Lower leg skin (tissue), 4 donors: Measurements from ENCODE around the gene SLC25A20. TPM values are rescaled to one million over a fixed set of nuclear protein-coding genes. Genes with fewer than 3 reads are reported as not detected.

ENCODE experiments used
- DNase-seq, 2 donors: peaks; one replicate each; pipeline ENCODE4 v3.0.0-alpha.2; 2019; ENCODE audit warnings: low spot score in 2 of 2
- H3K4me3 ChIP-seq: fragments of 200-600 bp; sonication (generic); 2 replicates; pipeline ENCODE4 v1.5.1; 2017; ENCODE audit warnings: mild to moderate bottlenecking, low read depth; ENCODE audit not compliant: poor library complexity, severe bottlenecking
- CTCF ChIP-seq, 3 donors: fragments of 450-650 bp; IDR thresholded peaks; one replicate each; pipeline ENCODE4 v1.5.1; 2016; ENCODE audit warnings: antibody characterized with exemption in 3 of 3, mild to moderate bottlenecking in 3 of 3, moderate library complexity in 2 of 3
- POLR2A ChIP-seq, 2 donors: fragments of 450-650 bp; IDR thresholded peaks; one replicate each; pipeline ENCODE4 v1.6.1; 2016 to 2017; ENCODE audit warnings: antibody characterized with exemption in 2 of 2, mild to moderate bottlenecking in 1 of 2, moderate library complexity in 1 of 2
- WGBS, 2 donors: methylation state at CpG; one replicate each; pipeline ENCODE4 v1.1.5; 2018; 5-methylcytosine and 5-hydroxymethylcytosine counted together
- intact Hi-C: fragments of 100-400 bp; cut with DNase I; formaldehyde crosslinking; loops from one replicate; pipeline ENCODE4 v1.15.0; 2023; ENCODE audit warnings: low total_unique reads
- total RNA-seq, 4 donors: library from RNA; depleted of rRNA; stranded (reverse); fragments of >200 nt; gene quantifications; one replicate each; pipeline ENCODE4 v1.1.0, GENCODE V29; 2016

The SLC25A20 gene
- total RNA-seq, 4 donors from 2014 or later: 11.4 to 46.3 (median 20.4) TPM

GRCh38 chr3:48881652-48882114 lies 17.0 kb downstream of the SLC25A20 start:
- intact Hi-C loops: no loop called here
- TF ChIP-seq CTCF (IDR thresholded peaks at IDR 0.05): no peak
- TF ChIP-seq POLR2A (IDR thresholded peaks at IDR 0.05): no peak
- H3K4me3 ChIP-seq: no peak overlapping the region
- no peak for DNase-seq
- 96% methylated on average over 5 of the region's 5 CpGs for WGBS, 2 donors

GRCh38 chr3:48881006-48881405 lies 17.7 kb downstream of the SLC25A20 start:
- intact Hi-C loops: no loop called here
- no peak overlapping the region for H3K4me3 ChIP-seq
- TF ChIP-seq POLR2A (IDR thresholded peaks at IDR 0.05) (no peak), CTCF (IDR thresholded peaks at IDR 0.05) (no peak)
- DNase-seq: no peak
- 78 to 85% methylated on average over 3 of the region's 3 CpGs for WGBS, 2 donors

DNA sequence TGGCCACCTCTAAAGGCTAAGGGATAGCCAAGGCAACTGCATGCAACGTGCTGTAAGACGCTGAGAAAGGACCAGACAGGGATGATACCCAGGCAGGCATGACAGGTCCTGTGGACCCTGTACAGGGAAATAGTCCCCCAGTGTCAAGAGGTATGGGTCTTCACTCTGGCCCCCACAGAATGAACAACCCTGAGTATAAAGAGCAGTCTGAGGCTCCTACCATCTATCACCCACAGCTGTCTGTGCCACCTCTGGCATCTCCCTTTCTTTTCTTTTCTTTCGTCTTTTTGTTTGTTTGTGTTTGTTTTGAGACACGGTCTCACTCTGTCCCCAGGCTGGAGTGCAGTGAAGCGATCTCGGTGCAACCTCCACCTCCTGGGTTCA lies 18.7 kb downstream of the SLC25A20 start:
- TF ChIP-seq POLR2A (IDR thresholded peaks at IDR 0.05) (no peak), CTCF (IDR thresholded peaks at IDR 0.05) (no peak)
- intact Hi-C loops: no loop called here
- no peak for DNase-seq
- WGBS, 2 donors: 91 to 94% methylated on average over 6 of the region's 6 CpGs
- no peak overlapping the region for H3K4me3 ChIP-seq

GRCh38 chr3:48879307-48879993 lies 19.2 kb downstream of the SLC25A20 start:
- DNase-seq: no peak
- whole genome bisulfite sequencing, 2 donors: 88% methylated on average over 6 of the region's 6 CpGs

GRCh38 chr3:48877671-48878070 lies 21.0 kb downstream of the SLC25A20 start:
- WGBS, 2 donors: 89 to 91% methylated on average over 8 of the region's 8 CpGs
- H3K4me3 ChIP-seq: no peak overlapping the region
- no peak for TF ChIP-seq POLR2A (IDR thresholded peaks at IDR 0.05)
- TF ChIP-seq CTCF (IDR thresholded peaks at IDR 0.05): no peak
- intact Hi-C loops: no loop called here
- no peak for DNase-seq

More at GRCh38 chr3:48879307-48879993, 19.2 kb downstream of the SLC25A20 start:
- H3K4me3 ChIP-seq: no peak overlapping the region
- TF ChIP-seq CTCF (IDR thresholded peaks at IDR 0.05) (no peak), POLR2A (IDR thresholded peaks at IDR 0.05) (no peak)
- intact Hi-C loops: no loop called here

- WGBS, 2 donors: 96 to 97% methylated on average over 3 of the region's 3 CpGs
- DNase-seq: no peak
- H3K4me3 ChIP-seq: no peak overlapping the region
- TF ChIP-seq CTCF (IDR thresholded peaks at IDR 0.05): no peak
- no peak for TF ChIP-seq POLR2A (IDR thresholded peaks at IDR 0.05)
- intact Hi-C loops: no loop called here
Observed at GRCh38 chr3:48863122-48863521, 35.6 kb downstream of the SLC25A20 start.
